ENCODE data around the gene VPS72. TPM values are rescaled to one million over a fixed set of nuclear protein-coding genes. Genes with fewer than 3 reads are reported as not detected.

The VPS72 gene
- total and polyA plus RNA-seq, 9 of the 15 experiments (the other 6 are each of a cell fraction or from before 2014, with no cell fraction given) = 7.2 to 131 (median 75.7) TPM

DNA sequence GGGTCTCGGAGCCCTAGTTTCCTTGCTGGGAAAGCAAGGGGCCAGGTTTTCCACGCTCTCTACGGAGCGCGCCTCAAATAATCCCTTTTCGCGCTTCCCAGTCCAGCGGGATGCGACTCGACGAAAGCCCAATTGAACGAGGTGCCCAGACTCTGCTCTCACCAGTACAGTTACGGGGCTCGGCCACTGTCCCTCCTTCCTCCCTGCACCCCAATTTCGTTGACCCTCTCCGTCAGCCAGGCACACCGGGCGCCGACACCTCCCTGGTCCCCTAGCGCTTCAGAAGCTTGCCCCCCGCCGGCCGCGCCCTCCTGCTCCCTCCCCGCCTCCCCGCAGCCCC, 44.0 kb downstream of the VPS72 start (continued):
- TF ChIP-seq ERF (CRISPR knock-in tag; IDR thresholded peaks at IDR 0.05) (no peak), ZNF431 (CRISPR knock-in tag; IDR thresholded peaks at IDR 0.05) (no peak)

GRCh38 chr1:151145304-151146071, 44.5 kb downstream of the VPS72 start:
- peak overlapping the region; percentile 82 for H3K4me2 ChIP-seq (ENCODE audit: insufficient read depth, low read length)
- H4K20me1 ChIP-seq (replicated peaks; ENCODE audit: control insufficient read depth, insufficient read depth, low read length) = no peaks in the 10 kb centered on the region; the same call in 1 of the 2 replicates
- H3K36me3 ChIP-seq (ENCODE audit: control insufficient read depth, insufficient read depth, low read length) = no peaks in the 10 kb centered on the region
- intact Hi-C loops (cut with micrococcal nuclease) = no loop called here
- no peak for FAIRE-seq
- no TSS peak for BruUV-seq (replicated peaks)
- ChIA-PET CTCF (ENCODE audit: low intra/inter-chr PET ratio) (no interaction called here), POLR2A (interaction anchor here (0.6 to 1.4 kb wide), 2 partner anchors 11 to 14 kb away, joined by 3 to 7 read pairs; no protein-coding TSS in a partner anchor)
- peaks cover 20 to 46% of the 10 kb centered on the region in 2 experiments; a peak in 4 of 5 replicates for H3K4me1 ChIP-seq (replicated peaks in 1 of 2; ENCODE audit: control insufficient read depth in 2 of 2, insufficient read depth in 2 of 2, low read length in 2 of 2)
- no peak for ATAC-seq
- no peaks in the 10 kb centered on the region for H3K79me2 ChIP-seq (ENCODE audit: control insufficient read depth, insufficient read depth, low read length)
- DNase-seq (ENCODE audit: extremely low read depth in 1 of 4, low spot score in 3 of 4) = no peak
- H3K9ac ChIP-seq (ENCODE audit: insufficient read depth in 1 of 2, low read depth in 2 of 2, low read length in 2 of 2) = peak overlapping the region in 1 of 2 experiments; percentile 93; a peak in 2 of 4 replicates
- H3K27me3 ChIP-seq (ENCODE audit: control insufficient read depth in 2 of 2, insufficient read depth in 2 of 2, low read length in 2 of 2) = no peaks in the 10 kb centered on the region
- WGBS (ENCODE audit: insufficient coverage, low coverage, missing lambda C conversion rate) = 71% methylated on average over 25 of the region's 43 CpGs
- no peaks in the 10 kb centered on the region for H3K9me3 ChIP-seq (replicated peaks; ENCODE audit: control insufficient read depth, insufficient read depth, low read depth, low read length)
- H2AFZ ChIP-seq (ENCODE audit: low read depth, low read length) = peak overlapping the region; percentile 92
- no peak overlapping the region for H3K27ac ChIP-seq (ENCODE audit: extremely low read depth, low read depth, low read length)
- in situ Hi-C loops (cut with MboI) = no loop called here
- no peaks in the 10 kb centered on the region for H3K9me1 ChIP-seq (ENCODE audit: control insufficient read depth, insufficient read depth, low read length)
- H3K4me3 ChIP-seq = peak overlapping the region; percentile 59; the same call in 1 of the 2 replicates
- no peak for TF ChIP-seq PHF21A (IDR thresholded peaks at IDR 0.05; ENCODE audit: borderline replicate concordance, low read depth)
- TF ChIP-seq TBL1XR1 (IDR thresholded peaks at IDR 0.05; ENCODE audit: low read length in 2 of 2) = no peak
- peak in 1 of 2 experiments; percentile 50 for TF ChIP-seq E2F6 (IDR thresholded peaks at IDR 0.05; ENCODE audit: borderline replicate concordance in 1 of 2, extremely low read depth in 1 of 2, insufficient read depth in 1 of 2, insufficient read length in 1 of 2, low read depth in 1 of 2, low read length in 1 of 2, poor library complexity in 1 of 2, severe bottlenecking in 1 of 2)
- no peak for TF ChIP-seq KLF13 (tag; IDR thresholded peaks at IDR 0.05; ENCODE audit: borderline replicate concordance, low read depth)
- TF ChIP-seq RBBP5 (IDR thresholded peaks at IDR 0.05; ENCODE audit: borderline replicate concordance, insufficient read depth, low read length, poor library complexity, severe bottlenecking) = peak; percentile 7
- no peak for TF ChIP-seq FOXP4 (CRISPR knock-in tag; IDR thresholded peaks at IDR 0.05; ENCODE audit: borderline replicate concordance)
- TF ChIP-seq, protein P1, sequence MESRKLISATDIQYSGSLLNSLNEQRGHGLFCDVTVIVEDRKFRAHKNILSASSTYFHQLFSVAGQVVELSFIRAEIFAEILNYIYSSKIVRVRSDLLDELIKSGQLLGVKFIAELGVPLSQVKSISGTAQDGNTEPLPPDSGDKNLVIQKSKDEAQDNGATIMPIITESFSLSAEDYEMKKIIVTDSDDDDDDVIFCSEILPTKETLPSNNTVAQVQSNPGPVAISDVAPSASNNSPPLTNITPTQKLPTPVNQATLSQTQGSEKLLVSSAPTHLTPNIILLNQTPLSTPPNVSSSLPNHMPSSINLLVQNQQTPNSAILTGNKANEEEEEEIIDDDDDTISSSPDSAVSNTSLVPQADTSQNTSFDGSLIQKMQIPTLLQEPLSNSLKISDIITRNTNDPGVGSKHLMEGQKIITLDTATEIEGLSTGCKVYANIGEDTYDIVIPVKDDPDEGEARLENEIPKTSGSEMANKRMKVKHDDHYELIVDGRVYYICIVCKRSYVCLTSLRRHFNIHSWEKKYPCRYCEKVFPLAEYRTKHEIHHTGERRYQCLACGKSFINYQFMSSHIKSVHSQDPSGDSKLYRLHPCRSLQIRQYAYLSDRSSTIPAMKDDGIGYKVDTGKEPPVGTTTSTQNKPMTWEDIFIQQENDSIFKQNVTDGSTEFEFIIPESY (CRISPR knock-in tag; IDR thresholded peaks at IDR 0.05) = peak; percentile 83
- no peak for TF ChIP-seq MLLT1 (IDR thresholded peaks at IDR 0.05)
- no peak for TF ChIP-seq MCM7 (IDR thresholded peaks at IDR 0.05)

All from K562 (cell line).